ENCODE results near the gene IFITM10.

IFITM10 gene

GRCh38 chr11:1773994-1774550, 23.7 kb upstream of the IFITM10 start:
- Mint-ChIP-seq H3K4me1 (peaks cover 25% of the 10 kb centered on the region), H3K4me3 (no peak overlapping the region), H3K27ac (no peak overlapping the region), H3K27me3 (ENCODE audit: low read depth, poor library complexity) (peaks cover 21% of the 10 kb centered on the region), H3K36me3 (ENCODE audit: low read depth) (no peaks in the 10 kb centered on the region), H3K9me3 (peaks cover 23% of the 10 kb centered on the region)
- no peak for TF ChIP-seq CTCF (IDR thresholded peaks at IDR 0.05)
- DNase-seq = no peak

DNA sequence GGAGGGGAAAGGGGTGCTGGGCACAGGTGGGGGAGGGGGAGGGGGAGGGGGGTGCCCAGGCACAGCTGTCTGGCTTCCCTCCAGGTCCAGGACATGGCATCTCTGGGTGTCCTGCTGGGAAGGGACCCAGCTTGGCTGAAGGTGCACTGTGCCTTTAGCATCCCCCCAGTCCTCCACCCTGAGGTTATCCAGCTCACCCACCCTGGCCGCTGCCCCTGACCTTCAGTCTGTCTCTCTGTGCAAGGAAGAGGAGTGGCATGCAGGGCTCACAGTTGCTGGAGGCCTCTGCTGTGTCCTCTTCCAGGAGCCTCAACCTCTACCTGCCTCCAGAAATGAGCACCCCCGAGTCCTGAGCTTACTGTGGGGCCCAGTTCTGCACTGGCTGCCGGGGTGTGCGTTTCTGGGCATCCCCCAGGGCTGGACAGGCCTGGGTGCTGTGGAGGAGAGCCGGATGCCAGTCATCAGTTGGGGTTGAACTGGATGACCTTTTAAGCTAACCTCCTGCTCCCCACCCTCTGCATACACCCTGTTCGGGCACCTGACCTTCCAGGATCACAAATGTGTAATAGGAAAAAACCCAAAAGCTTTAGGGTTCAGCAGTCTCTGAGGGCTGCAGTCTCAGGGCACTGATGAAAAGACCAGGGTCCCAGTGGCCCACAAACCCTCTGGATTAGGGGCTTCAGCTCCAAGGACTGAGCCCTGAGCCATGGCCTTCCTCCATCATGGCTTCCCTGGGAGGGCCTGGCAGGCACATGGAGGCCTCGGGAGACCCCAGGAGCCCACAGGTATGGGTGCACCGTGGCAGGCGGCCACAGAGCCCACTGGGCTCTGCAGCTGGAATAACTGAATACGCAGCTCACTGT, 23.0 kb upstream of the IFITM10 start:
- peaks cover 30% of the 10 kb centered on the region for H3K4me1 Mint-ChIP-seq
- no peak for DNase-seq
- H3K4me3 Mint-ChIP-seq = no peak overlapping the region
- peaks cover 18% of the 10 kb centered on the region for H3K27me3 Mint-ChIP-seq (ENCODE audit: low read depth, poor library complexity)
- no peak overlapping the region for H3K27ac Mint-ChIP-seq
- H3K36me3 Mint-ChIP-seq (ENCODE audit: low read depth) = no peaks in the 10 kb centered on the region
- peaks cover 23% of the 10 kb centered on the region for H3K9me3 Mint-ChIP-seq
- TF ChIP-seq CTCF (IDR thresholded peaks at IDR 0.05) = no peak

- Mint-ChIP-seq H3K27me3 (ENCODE audit: low read depth, poor library complexity) (peaks cover 18% of the 10 kb centered on the region), H3K36me3 (ENCODE audit: low read depth) (no peaks in the 10 kb centered on the region), H3K4me1 (peaks cover 30% of the 10 kb centered on the region), H3K9me3 (peaks cover 21% of the 10 kb centered on the region), H3K27ac (no peak overlapping the region), H3K4me3 (peak overlapping the region; percentile 32)
- DNase-seq = no peak
- TF ChIP-seq CTCF (IDR thresholded peaks at IDR 0.05) = no peak
Observed at GRCh38 chr11:1772270-1773130, 22.1 kb upstream of the IFITM10 start.

GRCh38 chr11:1771700-1772099, 21.3 kb upstream of the IFITM10 start:
- peak overlapping the region; percentile 32 for H3K4me3 Mint-ChIP-seq
- peaks cover 15% of the 10 kb centered on the region for H3K27me3 Mint-ChIP-seq (ENCODE audit: low read depth, poor library complexity)
- no peak for DNase-seq
- H3K27ac Mint-ChIP-seq = no peak overlapping the region
- no peak for TF ChIP-seq CTCF (IDR thresholded peaks at IDR 0.05)
- peaks cover 30% of the 10 kb centered on the region for H3K4me1 Mint-ChIP-seq
- H3K9me3 Mint-ChIP-seq = peaks cover 15% of the 10 kb centered on the region
- H3K36me3 Mint-ChIP-seq (ENCODE audit: low read depth) = no peaks in the 10 kb centered on the region

GRCh38 chr11:1771273-1771672, 20.9 kb upstream of the IFITM10 start:
- no peak overlapping the region for H3K4me3 Mint-ChIP-seq
- no peak overlapping the region for H3K27ac Mint-ChIP-seq
- no peaks in the 10 kb centered on the region for H3K36me3 Mint-ChIP-seq (ENCODE audit: low read depth)
- TF ChIP-seq CTCF (IDR thresholded peaks at IDR 0.05) = no peak
- peaks cover 30% of the 10 kb centered on the region for H3K4me1 Mint-ChIP-seq
- peaks cover 15% of the 10 kb centered on the region for H3K27me3 Mint-ChIP-seq (ENCODE audit: low read depth, poor library complexity)
- H3K9me3 Mint-ChIP-seq = peaks cover 13% of the 10 kb centered on the region
- no peak for DNase-seq

All from nephron progenitor cell (in vitro differentiated cells).